Left cardiac atrium (tissue), 2 donors: Measurements from ENCODE around the gene AK3. TPM values are rescaled to one million over a fixed set of nuclear protein-coding genes. Genes with fewer than 3 reads are reported as not detected.

Experiments used
- total RNA-seq, 2 donors: library from RNA; stranded (reverse); fragmentation: NEBNext Ultra II Directional; extraction: Animal tissue kit (Norgen Biotek cat#: 25700); gene quantifications; one replicate each; pipeline ENCODE4 v1.2.1, GENCODE V29; 2021
- donor health status: DM: no; HTN: yes; CAD: no; lungs with severe emphysema.
- donor health status: DM: yes; HTN: yes; CAD: no.

The AK3 gene
- total RNA-seq, 2 donors from 2014 or later: 91.1 to 98.8 TPM

Other genes with a start within 250 kb of the AK3 start
- 1 to 10 TPM; 3.1 to 3.4 TPM for gene PLPP6, start 78.9 kb downstream of the AK3 start, total RNA-seq
- 1 to 10 TPM in 1 of 2 donors, under 1 TPM in 1; 0.56 to 1.3 TPM for gene SPATA6L, start 74.7 kb downstream of the AK3 start, total RNA-seq
- gene CDC37L1, start 61.6 kb downstream of the AK3 start, total RNA-seq: 10 to 100 TPM; 32.5 to 41.6 TPM
- gene RCL1, start 51.7 kb upstream of the AK3 start, total RNA-seq: 10 to 100 TPM in 1 of 2 donors, 1 to 10 TPM in 1; 6.0 to 10.1 TPM
- 10 to 100 TPM; 11.4 to 11.8 TPM for gene JAK2, start 244.1 kb upstream of the AK3 start, total RNA-seq